ENCODE measurements around the gene KLF1.
"Not testable (repeated sequence)": the region's sequence is repeated elsewhere in the genome, so short reads cannot be mapped to it uniquely, and the experiment has no call there.

The KLF1 gene

GRCh38 chr19:12886969-12887747, at the start of gene KLF1:
KLF1 (minus strand) TSS chr19:12887201; CDS start chr19:12887140, 61 bp downstream.
- no peak for DNase-seq (ENCODE audit: low read depth in 2 of 2)

- DNase-seq (ENCODE audit: low read depth in 2 of 2): no peak
Measured at GRCh38 chr19:12936582-12936981, 49.6 kb upstream of the KLF1 start.

GRCh38 chr19:12935071-12935470, 48.1 kb upstream of the KLF1 start:
- no peak for DNase-seq (ENCODE audit: low read depth in 2 of 2)

- peak; percentile 78 to 82 for DNase-seq (ENCODE audit: low read depth in 2 of 2)
Measured at GRCh38 chr19:12933287-12934072, 46.5 kb upstream of the KLF1 start, which contains the start of gene FARSA. FARSA (minus strand) TSS chr19:12933711; CDS start chr19:12933696, 15 bp downstream.

- no peak for DNase-seq (ENCODE audit: low read depth in 2 of 2)
Measured at GRCh38 chr19:12932392-12933286, 45.6 kb upstream of the KLF1 start.

GRCh38 chr19:12930002-12930645, 43.1 kb upstream of the KLF1 start:
- DNase-seq (ENCODE audit: low read depth in 2 of 2): no peak

- no peak for DNase-seq (ENCODE audit: low read depth in 2 of 2)
Measured at GRCh38 chr19:12924621-12925310, 37.8 kb upstream of the KLF1 start.

- no peak for DNase-seq (ENCODE audit: low read depth in 2 of 2)
Measured at GRCh38 chr19:12922959-12923358, 36.0 kb upstream of the KLF1 start.

GRCh38 chr19:12921047-12921446, 34.0 kb upstream of the KLF1 start:
- DNase-seq (ENCODE audit: low read depth in 2 of 2): no peak

- no peak for DNase-seq (ENCODE audit: low read depth in 2 of 2)
Measured at GRCh38 chr19:12918253-12918652, 31.3 kb upstream of the KLF1 start.

GRCh38 chr19:12915860-12916259, 28.9 kb upstream of the KLF1 start:
- DNase-seq (ENCODE audit: low read depth in 2 of 2): not testable (repeated sequence)

- peak in 1 of 2 donors; percentile 25 for DNase-seq (ENCODE audit: low read depth in 2 of 2)
Measured at GRCh38 chr19:12913851-12914690, 27.1 kb upstream of the KLF1 start.

GRCh38 chr19:12913011-12913561, 26.1 kb upstream of the KLF1 start:
- DNase-seq (ENCODE audit: low read depth in 2 of 2): no peak

GRCh38 chr19:12912571-12912970, 25.6 kb upstream of the KLF1 start:
- no peak for DNase-seq (ENCODE audit: low read depth in 2 of 2)

- DNase-seq (ENCODE audit: low read depth in 2 of 2): no peak
Measured at GRCh38 chr19:12907166-12907565, 20.2 kb upstream of the KLF1 start.

- no peak for DNase-seq (ENCODE audit: low read depth in 2 of 2)
Measured at GRCh38 chr19:12899891-12900518, 13.0 kb upstream of the KLF1 start.

- no peak for DNase-seq (ENCODE audit: low read depth in 2 of 2)
Measured at GRCh38 chr19:12896460-12896859, 9.5 kb upstream of the KLF1 start.

- no peak for DNase-seq (ENCODE audit: low read depth in 2 of 2)
Measured at GRCh38 chr19:12893582-12893981, 6.6 kb upstream of the KLF1 start.

- DNase-seq (ENCODE audit: low read depth in 2 of 2): no peak
Measured at GRCh38 chr19:12891553-12892021, 4.6 kb upstream of the KLF1 start.
